Esophagus squamous epithelium (tissue), 5 donors: ENCODE data around the gene KLF13. TPM values are rescaled to one million over a fixed set of nuclear protein-coding genes. Genes with fewer than 3 reads are reported as not detected.

Experiments used
- DNase-seq: peaks from one replicate; lab custom pipeline; 2025; lab: John Stamatoyannopoulos, UW
- H3K27ac ChIP-seq, 4 donors: fragments of 200-600 bp; sonication (generic); one replicate each; pipeline ENCODE4 v1.5.1; 2016 to 2019; ENCODE audit warnings: mild to moderate bottlenecking in 1 of 4
- H3K27me3 ChIP-seq, 4 donors: fragments of 200-600 bp; sonication (generic); 1 replicate in 3 of 4; 2 replicates in 1 of 4; pipeline versions ENCODE4 v1.5.1 to v1.6.0; 2017 to 2021; ENCODE audit warnings: antibody characterized with exemption in 1 of 4
- H3K36me3 ChIP-seq, 3 donors: fragments of 200-600 bp; sonication (generic); one replicate each; pipeline ENCODE4 v1.5.1; 2016 to 2019
- H3K4me1 ChIP-seq, 3 donors: fragments of 200-600 bp; sonication (generic); one replicate each; pipeline ENCODE4 v1.5.1; 2017 to 2019
- H3K4me3 ChIP-seq, 4 donors: fragments of 200-600 bp; sonication (generic); 1 replicate in 3 of 4; 2 replicates in 1 of 4; pipeline ENCODE4 v1.5.1; 2016 to 2019; ENCODE audit warnings: mild to moderate bottlenecking in 2 of 4, moderate library complexity in 1 of 4
- H3K9me3 ChIP-seq, 3 donors: fragments of 200-600 bp; sonication (generic); one replicate each; pipeline ENCODE4 v1.5.1; 2016 to 2019
- POLR2A ChIP-seq, 4 donors: fragments of 450-650 bp; IDR thresholded peaks; one replicate each; pipeline ENCODE4 v1.6.1; 2017; ENCODE audit warnings: antibody characterized with exemption in 4 of 4, mild to moderate bottlenecking in 4 of 4, moderate library complexity in 3 of 4
- WGBS, 2 donors: methylation state at CpG; one replicate each; pipeline ENCODE4 v1.1.5; 2018; 5-methylcytosine and 5-hydroxymethylcytosine counted together
- intact Hi-C: fragments of 100-400 bp; cut with DNase I; formaldehyde crosslinking; loops from one replicate; pipeline ENCODE4 v1.15.0; 2022
- total RNA-seq, 4 donors: library from RNA; depleted of rRNA; stranded (reverse); fragments of >200 nt; gene quantifications; one replicate each; pipeline ENCODE4 v1.1.0, GENCODE V29; 2016
- TF ChIP-seq, protein P1 (sequence below), 6 experiments: fragments of 450-650 bp in 4 of 6; fragments of 200-600 bp in 2 of 6; sonication (generic) in 2 of 6; IDR thresholded peaks; one replicate each; pipeline ENCODE4 v1.5.1; 2016 to 2019; ENCODE audit warnings: antibody characterized with exemption in 6 of 6, mild to moderate bottlenecking in 4 of 6, moderate library complexity in 4 of 6
- donor health status: DM: yes; HTN: yes; CAD: no.

KLF13 gene
- total RNA-seq, 4 donors from 2014 or later: 16.4 to 54.6 (median 41.8) TPM

DNA sequence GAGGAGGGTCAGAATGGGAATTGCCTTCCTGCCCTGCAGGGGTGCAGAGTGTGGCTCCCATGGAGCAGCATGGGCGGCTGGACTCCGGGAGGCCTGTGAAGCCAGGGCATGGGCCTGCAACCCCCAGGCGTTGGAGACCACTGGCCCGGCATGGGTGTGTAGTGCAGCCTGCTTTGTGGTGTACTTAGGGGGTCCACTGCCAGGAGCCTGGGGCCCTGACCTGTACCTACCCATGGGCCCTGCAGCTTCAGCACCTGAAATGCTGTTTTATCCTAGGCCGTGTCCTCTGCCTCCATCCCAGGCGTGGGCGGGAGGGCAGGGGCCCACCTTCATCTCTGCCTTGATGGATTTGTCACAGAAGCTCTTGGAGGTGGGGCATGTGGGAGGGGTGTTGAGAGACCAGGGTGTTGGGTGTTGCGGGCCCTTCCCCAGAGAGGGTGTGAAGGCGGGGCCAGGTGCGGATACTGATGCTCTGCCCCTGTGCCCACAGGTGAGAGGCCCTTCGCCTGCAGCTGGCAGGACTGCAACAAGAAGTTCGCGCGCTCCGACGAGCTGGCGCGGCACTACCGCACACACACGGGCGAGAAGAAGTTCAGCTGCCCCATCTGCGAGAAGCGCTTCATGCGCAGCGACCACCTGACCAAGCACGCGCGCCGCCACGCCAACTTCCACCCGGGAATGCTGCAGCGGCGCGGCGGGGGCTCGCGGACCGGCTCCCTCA, 45.0 kb downstream of the KLF13 start:
- DNase-seq: no peak
- TF ChIP-seq POLR2A (IDR thresholded peaks at IDR 0.05): no peak
- TF ChIP-seq, protein P1, sequence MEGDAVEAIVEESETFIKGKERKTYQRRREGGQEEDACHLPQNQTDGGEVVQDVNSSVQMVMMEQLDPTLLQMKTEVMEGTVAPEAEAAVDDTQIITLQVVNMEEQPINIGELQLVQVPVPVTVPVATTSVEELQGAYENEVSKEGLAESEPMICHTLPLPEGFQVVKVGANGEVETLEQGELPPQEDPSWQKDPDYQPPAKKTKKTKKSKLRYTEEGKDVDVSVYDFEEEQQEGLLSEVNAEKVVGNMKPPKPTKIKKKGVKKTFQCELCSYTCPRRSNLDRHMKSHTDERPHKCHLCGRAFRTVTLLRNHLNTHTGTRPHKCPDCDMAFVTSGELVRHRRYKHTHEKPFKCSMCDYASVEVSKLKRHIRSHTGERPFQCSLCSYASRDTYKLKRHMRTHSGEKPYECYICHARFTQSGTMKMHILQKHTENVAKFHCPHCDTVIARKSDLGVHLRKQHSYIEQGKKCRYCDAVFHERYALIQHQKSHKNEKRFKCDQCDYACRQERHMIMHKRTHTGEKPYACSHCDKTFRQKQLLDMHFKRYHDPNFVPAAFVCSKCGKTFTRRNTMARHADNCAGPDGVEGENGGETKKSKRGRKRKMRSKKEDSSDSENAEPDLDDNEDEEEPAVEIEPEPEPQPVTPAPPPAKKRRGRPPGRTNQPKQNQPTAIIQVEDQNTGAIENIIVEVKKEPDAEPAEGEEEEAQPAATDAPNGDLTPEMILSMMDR (IDR thresholded peaks at IDR 0.05): no peak
- peaks cover 35 to 91% (median 51%) of the 10 kb centered on the region in 3 donors for H3K4me1 ChIP-seq

DNA sequence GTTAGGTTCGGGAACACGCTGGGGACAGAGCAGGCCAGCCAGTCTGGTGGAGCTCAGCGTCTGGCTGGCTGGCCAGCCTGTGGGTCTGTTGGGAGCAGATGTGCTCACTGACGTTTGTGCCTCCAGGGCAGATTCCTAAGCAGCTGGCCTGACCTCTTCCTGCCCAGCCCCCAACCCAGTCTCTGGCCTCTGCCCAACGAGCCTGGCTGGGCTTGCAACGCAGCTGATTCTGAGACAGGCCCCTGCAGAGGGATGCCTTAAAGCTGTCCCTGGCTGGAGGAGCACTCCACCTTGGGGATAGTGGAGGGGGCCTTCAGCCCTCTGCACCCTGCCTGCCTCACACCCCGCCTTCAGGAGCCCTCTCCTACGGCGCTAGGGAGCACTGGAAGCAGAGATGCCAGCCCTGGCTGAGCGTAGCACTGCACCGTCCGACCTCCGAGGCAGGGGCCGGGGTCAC, 46.0 kb downstream of the KLF13 start:
- Histone ChIP-seq H3K27ac (peak overlapping the region; percentile 18 to 60 (median 40)), H3K36me3 (peaks cover 0 to 58% (median 19%) of the 10 kb centered on the region in 3 donors), H3K4me1 (peaks cover 25 to 86% (median 41%) of the 10 kb centered on the region in 3 donors), H3K4me3 (no peak overlapping the region), H3K27me3 (no peaks in the 10 kb centered on the region), H3K9me3 (no peaks in the 10 kb centered on the region)
- TF ChIP-seq POLR2A (IDR thresholded peaks at IDR 0.05): no peak
- TF ChIP-seq, protein P1 (IDR thresholded peaks at IDR 0.05): peak in 1 of 6 experiments; percentile 4
- WGBS, 2 donors: 50 to 74% methylated on average over 7 to 8 of the region's 14 CpGs
- no peak for DNase-seq
- intact Hi-C loops: no loop called here

More for the DNA sequence above, 45.0 kb downstream of the KLF13 start:
- H3K27ac ChIP-seq: peak overlapping the region in 3 of 4 donors; percentile 31 to 54 (median 52)
- intact Hi-C loops: no loop called here
- WGBS, 2 donors: 92 to 100% methylated on average over 1 to 20 of the region's 38 CpGs
- peaks cover 0 to 51% (median 19%) of the 10 kb centered on the region in 3 donors for H3K36me3 ChIP-seq
- H3K9me3 ChIP-seq: no peaks in the 10 kb centered on the region
- H3K27me3 ChIP-seq: no peaks in the 10 kb centered on the region
- H3K4me3 ChIP-seq: no peak overlapping the region

DNA sequence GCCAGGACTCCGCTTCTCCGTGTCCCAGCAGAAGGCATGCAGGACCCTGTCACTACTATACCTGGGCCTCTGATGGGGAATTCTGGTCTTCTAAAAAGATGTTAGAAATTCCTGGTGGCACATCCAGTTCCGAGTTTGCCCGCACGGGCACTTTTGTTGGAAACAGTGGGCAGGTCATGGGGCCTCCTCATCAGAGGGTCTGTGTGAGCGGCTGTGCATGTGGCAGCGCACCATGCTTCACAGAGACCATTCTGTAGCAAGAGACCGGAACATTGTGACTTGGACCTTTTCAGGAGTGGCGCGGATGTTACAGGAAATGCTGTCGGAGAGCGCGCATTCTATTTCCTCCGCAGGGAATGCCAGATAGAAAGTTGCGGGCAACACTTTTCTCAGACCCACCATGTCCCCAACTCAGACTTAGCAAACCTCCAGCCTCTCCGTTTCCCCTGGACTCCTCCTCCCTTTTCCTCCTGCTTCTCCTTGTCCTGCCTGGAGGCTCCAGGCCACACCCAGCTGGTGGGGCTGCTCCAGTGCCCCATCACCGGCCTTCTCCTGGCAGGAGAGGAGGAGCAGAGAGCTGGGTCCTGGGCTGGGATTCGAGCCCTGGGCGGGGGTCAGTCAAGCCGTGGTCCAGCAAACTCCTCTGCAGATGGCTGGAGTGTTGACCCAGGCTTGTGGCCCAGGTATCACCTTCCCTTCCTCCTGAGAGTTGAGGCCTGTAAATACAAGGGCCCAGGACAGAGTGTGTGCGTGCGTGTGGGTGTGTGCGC, 46.6 kb downstream of the KLF13 start:
- Histone ChIP-seq H3K4me1 (peaks cover 19 to 80% (median 35%) of the 10 kb centered on the region in 3 donors), H3K4me3 (no peak overlapping the region), H3K27ac (peak overlapping the region; percentile 18 to 60 (median 40)), H3K36me3 (peaks cover 0 to 64% (median 19%) of the 10 kb centered on the region in 3 donors), H3K9me3 (no peaks in the 10 kb centered on the region), H3K27me3 (no peaks in the 10 kb centered on the region)
- 85 to 87% methylated on average over 15 to 17 of the region's 23 CpGs for WGBS, 2 donors
- no peak for TF ChIP-seq POLR2A (IDR thresholded peaks at IDR 0.05)
- TF ChIP-seq, protein P1 (IDR thresholded peaks at IDR 0.05): no peak
- intact Hi-C loops: no loop called here
- no peak for DNase-seq

DNA sequence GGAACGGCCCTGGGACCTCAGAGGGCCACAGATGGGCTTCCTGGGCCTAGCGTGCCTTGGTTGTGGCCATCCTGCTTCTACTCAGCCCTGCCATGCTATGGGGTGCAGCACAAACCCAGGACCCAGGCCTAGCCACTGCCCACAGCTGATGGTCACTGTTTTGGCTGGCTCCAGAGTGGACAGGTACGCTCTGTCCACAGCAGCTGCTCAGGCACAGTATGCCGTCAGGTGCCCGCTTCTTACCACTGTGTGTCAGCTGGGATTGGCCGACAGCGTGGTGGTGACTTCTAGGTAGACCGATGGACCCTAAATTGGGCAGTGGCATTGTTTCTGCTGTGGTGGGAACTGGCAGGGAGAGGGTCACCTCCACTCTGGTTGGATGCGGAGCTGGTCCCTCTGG, 47.3 kb downstream of the KLF13 start:
- Histone ChIP-seq H3K4me3 (no peak overlapping the region), H3K9me3 (no peaks in the 10 kb centered on the region), H3K4me1 (peaks cover 18 to 73% (median 31%) of the 10 kb centered on the region in 3 donors), H3K27me3 (no peaks in the 10 kb centered on the region), H3K36me3 (peaks cover 0 to 71% (median 23%) of the 10 kb centered on the region in 3 donors), H3K27ac (peak overlapping the region in 3 of 4 donors; percentile 4 to 60 (median 6))
- TF ChIP-seq POLR2A (IDR thresholded peaks at IDR 0.05): no peak
- TF ChIP-seq, protein P1 (IDR thresholded peaks at IDR 0.05): no peak
- WGBS, 2 donors: 60% methylated on average over 1 of the region's 9 CpGs; no CpG with 5 or more reads in 1 of the 2 donors
- intact Hi-C loops: no loop called here
- no peak for DNase-seq
